Right renal pelvis (tissue), 4 donors: ENCODE results near the gene GGTA1. TPM values are rescaled to one million over a fixed set of nuclear protein-coding genes. Genes with fewer than 3 reads are reported as not detected.
"Not testable (repeated sequence)": the region's sequence is repeated elsewhere in the genome, so short reads cannot be mapped to it uniquely, and the experiment has no call there.

ENCODE experiments used
- DNase-seq, 4 donors: peaks; one replicate each; pipeline ENCODE4 v3.0.0-alpha.2; 2013; ENCODE audit warnings: low read depth in 4 of 4, low spot score in 3 of 4, missing footprints in 1 of 4
- polyA plus RNA-seq, 4 donors: library from polyadenylated mRNA; unstranded; fragments of 120-200 nt; gene quantifications; one replicate each; pipeline ENCODE4 v1.2.1, GENCODE V29; 2013; ENCODE audit not compliant: insufficient read length in 4 of 4

Gene GGTA1
- 1 to 10 TPM; 3.9 to 6.7 (median 6.6) TPM for polyA plus RNA-seq

DNA sequence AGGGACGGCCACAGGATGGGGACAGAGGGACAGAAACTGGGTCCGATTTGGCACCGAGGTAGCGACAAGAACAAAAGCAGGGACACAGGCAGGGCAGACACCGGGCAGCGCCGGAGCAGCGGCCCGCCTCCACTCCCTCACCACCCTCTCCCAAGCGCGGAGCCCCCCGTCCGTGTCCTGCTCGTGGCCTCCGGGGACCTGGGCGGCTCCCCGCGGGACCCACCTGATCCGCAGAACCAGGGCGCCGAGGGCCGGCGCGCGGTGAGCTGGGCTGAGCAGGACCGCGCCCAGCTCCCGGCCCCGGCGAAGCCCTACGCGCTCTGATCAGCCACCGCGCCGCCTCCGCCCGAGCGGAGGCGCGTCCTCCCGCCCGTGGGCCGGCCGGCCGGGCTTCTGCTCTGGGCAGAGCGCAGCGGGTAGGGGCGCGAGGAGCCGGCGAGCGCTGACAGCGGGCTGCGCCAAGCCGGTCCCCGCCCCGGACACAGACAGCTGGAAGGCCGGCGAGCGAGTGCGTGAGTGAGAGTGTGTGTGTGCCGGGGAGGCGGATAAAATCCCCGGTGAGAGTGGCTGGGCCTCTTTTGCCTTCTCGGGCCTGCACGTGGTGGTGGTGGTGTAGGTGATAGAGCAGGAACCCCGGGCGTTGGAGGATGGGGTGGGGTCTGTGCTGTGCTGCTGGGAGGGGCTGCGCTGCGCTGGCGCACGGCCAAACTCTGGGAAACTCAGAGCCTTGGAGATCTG is at the start of gene GGTA1:
Gene GGTA1, minus strand, starts transcription at position 418 of the 738 bp plus-strand sequence. CDS start 31,922 bp downstream, outside the sequence.
- peak in 2 of 4 donors; percentile 50 to 56 for DNase-seq

DNA sequence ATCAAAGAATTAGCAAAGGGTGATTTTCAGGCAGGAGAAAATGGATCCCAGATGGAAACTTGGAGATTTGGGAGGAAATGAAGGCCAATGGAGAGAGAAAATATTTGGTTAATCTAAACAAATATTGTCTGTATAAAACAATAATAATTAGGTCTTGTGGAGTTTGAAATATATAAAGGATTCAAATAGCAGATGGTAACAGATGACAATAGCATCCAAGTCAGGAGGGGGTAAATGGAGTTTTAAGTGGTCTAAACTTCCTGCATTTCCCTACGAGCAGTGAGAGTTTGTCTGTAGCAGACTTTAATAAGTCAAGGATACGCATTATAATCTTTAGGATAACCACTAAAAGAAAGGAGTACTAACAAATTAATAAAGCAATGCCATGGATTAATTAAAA is 49.0 kb upstream of the GGTA1 start:
- no peak for DNase-seq

DNA sequence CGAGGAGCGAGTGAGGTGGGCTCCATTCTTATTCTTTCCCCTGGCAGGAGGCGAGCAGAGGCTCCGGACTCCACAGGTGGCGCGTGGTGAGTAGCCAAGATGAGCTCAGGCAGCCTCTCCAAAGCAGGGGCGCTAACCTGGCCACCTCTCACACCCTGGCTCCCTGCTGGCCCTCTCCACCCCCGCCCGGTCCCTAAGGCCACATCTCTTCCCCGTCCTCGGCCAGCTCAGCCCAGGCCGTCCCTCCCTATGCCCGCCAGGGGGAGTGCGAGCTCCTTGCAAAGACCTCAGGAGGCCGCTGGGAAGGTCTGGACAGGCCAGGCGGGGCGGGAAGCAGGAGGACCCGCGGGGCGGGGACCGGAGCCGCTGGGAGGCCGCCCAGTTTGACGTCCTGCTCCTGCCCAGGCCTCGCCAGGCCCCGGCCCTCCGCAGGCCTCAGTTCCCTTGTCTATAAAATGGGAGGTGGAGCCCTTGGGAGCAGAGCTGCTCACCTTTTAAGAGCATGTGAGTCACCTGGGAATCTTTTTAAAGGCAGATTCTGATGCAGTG is 46.3 kb upstream of the GGTA1 start:
- peak; percentile 88 to 94 (median 91) for DNase-seq

DNA sequence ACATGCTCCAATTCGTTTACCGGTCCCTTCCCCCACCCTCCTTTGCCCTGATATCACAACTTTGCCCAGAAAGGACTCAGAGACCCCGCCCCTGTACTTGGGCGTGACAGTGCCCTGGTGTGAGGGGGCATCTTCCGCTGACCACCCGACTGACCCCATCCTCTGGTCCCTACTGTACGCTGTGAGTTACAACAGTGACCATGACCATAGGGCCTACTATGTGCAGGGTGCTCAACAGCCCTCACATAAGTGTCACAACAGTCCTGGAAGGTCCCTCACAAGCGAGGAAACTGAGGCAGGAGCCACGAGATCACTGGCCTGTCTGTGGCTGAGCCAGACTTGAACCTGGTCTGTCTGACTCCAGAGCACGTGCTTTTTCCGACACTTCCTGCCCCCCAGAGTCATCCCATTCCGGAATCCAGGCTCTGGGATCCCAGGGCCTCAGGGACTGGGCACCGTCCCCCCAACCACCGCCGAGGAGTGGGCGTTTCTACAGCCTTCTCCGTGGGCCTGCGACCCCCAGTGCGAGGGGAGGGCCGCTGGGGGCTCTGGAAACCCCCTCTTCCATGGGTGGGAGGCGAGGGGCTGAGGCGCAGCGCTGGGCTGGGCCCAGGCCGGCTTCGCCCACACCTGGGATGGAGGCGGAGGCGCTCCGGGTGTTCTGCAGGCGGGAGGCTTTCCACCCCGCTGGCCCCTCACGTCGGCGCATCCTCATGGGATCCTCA is 45.7 kb upstream of the GGTA1 start:
- DNase-seq: no peak

DNA sequence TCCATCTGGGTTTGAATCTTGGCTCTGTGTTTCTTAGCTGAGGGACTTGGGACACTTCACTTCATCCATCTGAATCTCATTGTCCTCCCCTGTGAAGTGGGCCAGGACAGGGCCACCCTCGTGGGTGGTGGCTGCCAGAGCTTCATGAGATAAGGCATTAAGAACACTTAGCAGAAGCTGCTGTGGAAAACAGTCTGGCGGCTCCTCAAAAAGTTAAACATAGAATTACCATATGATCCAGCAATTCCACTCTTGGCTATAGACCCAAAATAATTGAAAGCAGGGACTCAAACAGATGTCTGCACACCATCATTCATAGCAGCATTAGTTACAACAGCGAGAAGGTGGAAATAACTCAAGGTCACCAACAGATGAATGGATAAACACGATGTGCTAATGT is 42.4 kb upstream of the GGTA1 start:
- DNase-seq: no peak

DNA sequence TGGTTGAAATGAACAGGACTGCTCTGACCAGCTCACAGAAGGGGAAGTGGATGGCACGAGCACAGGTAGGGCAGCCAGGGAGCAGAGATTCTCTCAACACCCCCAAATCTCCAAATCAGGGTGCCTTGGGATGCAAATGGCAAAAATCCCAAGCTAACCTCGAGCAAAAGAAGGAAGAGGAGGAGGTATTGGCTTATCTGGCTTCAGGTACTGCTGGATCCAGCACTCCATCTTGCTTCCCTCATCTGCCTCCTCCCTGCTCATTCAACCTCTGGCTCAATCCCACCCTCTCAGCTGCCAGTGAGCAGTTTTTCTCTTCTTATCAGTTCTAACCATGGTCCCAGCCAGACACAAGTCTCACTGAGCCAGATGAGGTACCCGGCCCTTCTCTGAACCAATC is 41.6 kb upstream of the GGTA1 start:
- DNase-seq: no peak

DNA sequence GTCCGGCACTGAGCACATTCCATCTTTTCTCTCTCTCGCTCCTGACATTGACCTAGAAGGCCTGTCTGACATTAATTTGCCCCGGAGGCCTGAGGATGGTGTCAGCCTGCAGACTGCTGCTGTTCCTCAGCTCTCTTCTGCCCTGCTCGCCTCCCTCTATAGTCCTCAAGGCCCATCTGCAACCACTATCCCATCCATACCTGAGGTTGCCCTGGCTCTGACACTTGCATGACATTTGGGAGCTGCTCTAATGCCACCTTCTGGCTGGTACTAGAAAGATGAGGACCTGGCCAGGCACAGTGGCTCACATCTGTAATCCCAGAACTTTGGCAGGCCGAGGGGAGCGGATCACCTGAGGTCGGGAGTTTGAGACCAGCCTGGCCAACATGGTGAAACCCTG is 38.6 kb upstream of the GGTA1 start:
- DNase-seq: no peak

DNA sequence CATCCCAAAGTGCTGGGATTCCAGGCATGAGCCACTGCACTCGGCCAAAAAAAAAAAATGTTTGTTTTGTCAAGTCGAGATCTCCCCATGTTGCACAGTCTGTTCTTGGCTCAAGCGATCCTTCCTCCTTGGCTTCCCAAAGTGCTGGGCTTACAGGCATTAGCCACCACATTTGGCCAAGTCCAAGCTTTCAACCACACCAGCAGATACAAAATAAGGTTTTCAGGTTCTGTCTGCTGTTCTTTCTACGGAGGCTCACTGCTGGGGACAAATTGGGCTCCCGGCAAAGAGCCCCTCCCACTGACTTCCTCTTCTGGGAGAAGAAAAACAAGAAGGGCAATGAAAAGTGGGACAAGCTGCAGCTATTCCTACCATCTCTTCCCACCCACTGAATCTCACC is 37.6 kb upstream of the GGTA1 start:
- DNase-seq: no peak

DNA sequence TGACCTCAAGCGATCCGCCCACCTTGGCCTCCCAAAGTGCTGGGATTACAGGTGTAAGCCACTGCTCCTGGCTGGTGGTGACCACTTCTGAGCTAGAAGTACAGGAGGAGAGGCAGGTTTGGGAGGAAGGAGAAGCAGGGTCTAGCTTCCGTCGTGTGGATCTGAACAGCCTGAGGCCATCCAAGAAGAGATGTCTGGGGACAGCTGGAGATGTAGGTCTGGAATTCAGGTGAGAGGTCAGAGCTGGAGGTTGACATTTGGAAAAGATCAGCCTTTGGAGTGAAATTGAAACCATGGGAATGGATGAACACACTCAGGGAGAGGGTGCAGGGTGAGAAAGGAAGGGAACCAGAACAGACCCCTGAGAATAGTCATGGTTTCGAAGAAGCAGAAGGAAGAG is 33.2 kb upstream of the GGTA1 start:
- no peak for DNase-seq

DNA sequence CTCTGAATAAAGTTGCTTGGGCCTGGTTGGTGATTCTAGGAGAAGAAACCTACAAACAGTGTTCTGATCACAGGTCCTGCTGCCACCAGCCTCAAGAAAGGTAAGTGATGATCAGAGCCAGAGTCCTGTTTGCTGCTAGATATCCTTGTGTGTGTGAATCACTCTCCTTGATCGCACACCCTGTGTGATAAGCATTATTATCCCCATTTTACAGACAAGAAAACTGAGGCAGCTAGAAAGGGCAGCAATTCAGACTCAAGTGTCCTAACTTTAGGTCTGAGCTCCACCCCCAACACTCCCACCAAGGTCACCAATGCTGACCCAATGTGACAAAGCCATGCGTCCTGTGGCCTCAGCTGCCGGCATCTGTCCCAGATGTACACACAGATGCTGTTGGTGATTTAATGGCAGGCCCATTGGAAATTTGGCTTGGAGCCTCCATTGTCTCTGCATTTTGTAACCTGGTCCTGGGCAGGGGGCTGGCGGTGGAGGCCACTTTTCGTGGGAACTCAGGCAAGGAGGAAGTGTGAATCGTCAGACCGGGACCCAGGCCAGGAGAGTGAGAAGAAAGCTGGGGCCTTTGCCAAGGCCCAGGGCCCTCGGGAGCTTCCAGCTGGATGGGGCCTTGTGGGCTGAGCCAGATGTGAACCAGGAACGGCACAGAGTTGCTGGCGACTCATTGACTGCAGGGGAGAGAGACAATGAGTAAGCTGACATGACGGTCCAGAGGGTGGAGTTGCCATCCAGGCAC is 29.8 kb upstream of the GGTA1 start:
- peak; percentile 51 to 63 (median 60) for DNase-seq

DNA sequence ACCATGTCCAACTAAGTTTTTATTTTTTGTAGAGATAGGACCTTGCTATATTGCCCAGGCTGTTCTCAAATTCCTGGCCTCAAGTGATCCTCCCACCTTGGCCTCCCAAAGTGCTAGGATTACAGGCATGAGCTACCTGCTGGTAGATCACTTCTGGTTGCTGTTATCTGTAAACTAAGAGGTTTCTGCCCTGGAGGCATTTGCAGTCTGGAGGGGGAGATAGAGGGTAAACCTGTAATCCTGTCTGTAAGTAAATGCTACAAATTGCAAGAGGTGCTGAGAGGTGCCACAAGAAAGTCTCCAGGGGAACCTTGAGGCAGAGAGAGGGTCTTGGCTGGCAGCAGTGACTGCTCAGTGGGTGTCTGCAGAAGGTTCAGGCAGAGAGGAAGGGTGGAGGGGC is 29.0 kb upstream of the GGTA1 start:
- no peak for DNase-seq

DNA sequence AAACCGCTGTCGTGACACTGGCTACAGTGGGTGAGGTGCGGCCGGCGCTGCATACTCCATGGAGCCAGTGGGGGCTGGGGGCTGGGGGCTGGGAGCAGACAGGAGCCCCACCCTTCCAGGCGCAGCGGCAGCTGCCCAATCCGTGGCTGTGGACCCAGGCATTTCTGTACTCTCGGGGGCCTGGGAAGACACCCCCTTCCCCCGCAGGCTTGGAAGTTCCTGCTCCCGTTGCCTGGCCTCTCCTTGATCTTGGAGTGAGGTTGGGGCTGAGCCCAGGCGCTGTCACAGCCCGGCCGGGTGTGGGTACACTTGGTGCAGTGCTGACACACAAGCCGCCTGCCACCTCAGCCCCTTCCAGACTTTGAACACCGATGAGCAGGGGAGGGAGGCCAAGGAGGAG is 27.7 kb upstream of the GGTA1 start:
- DNase-seq: no peak

DNA sequence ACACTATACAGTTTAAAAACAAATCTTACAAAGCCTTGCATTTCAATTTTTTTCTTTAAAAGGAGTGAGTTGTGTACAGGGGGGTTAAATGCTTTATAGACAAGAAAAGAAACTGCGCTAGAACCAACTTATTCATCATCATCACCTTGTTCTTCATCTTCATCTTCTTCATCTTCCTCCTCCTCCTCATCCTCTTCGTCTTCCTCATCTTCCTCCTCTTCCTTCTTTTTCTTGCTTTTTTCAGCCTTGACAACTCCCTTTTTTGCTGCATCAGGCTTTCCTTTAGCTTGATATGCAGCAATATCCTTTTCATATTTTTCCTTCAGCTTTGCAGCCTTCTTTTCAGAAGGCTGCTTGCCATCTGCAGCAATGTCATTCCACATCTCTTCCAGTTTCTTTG is 20.0 kb upstream of the GGTA1 start:
- DNase-seq: not testable (repeated sequence)

DNA sequence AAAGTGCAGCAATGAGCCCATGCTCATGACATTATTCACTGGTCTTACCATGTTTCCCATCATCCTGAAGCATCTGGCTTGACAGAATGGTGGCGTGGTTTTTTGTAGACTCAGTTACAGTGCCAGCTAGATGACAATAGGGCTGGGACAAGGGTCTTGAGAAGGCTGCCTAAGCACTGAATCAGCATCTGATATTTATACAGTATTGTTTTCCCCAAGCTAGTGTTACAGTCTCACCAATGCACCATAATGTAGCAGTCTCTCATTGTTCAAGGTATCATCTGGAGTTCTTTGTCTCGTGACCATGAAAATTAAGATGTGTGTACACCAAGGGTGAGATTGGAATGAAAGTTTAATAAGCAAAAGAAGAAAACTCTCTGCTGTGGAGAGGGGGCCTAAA is 19.0 kb upstream of the GGTA1 start:
- no peak for DNase-seq

DNA sequence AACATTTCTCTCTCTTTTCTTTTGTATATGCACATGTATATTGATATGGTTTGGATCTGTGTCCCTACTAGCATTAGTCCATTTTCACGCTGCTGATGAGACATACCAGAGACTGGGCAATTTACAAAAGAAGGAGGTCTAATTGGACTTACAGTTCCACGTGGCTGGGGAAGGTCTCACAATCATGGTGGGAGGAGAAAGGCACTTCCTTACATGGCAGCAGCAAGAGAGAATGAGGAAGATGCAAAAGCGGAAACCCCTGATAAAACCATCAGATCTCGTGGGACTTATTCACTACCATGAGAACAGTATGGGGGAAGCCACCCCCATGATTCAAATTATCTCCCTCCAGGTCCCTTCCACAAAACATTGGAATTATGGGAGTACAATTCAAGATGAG is 13.5 kb upstream of the GGTA1 start:
- not testable (repeated sequence) for DNase-seq

DNA sequence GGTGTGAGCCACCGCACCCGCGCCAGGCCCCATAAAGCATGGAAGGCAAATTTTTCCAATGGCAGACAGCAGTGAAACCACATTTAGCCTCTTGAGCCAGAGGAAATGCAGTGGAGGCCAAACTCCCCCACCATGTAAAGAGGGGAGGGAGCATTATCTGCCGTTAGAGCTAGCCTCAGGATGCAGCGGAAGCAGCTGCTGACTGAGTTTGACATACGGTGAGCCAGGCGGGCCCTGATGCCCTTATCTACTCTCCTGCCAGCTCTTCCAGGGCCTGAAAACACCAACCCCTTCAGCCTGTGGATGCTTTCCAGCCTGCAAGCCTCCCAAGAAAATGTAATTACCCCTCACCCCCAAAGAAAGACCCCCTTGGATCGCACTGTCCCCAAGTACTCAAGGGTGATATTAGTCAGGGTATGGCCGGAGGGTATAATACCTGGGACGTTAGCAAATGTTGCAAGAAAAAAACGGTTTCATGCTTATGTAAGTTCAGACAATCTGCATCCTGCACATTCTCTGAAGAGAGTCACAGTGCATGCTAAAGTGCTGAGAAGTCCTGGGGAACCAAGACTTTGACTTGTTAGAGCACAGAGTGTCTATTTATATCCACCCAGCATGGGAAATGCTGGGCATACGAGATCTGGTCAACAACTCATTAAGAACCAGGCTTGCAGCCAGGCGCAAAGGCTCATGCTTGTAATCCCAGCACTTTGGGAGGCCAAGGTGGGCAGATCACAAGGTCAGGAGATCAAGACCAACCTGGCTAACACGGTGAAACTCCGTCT is 11.3 kb upstream of the GGTA1 start:
- DNase-seq: no peak

DNA sequence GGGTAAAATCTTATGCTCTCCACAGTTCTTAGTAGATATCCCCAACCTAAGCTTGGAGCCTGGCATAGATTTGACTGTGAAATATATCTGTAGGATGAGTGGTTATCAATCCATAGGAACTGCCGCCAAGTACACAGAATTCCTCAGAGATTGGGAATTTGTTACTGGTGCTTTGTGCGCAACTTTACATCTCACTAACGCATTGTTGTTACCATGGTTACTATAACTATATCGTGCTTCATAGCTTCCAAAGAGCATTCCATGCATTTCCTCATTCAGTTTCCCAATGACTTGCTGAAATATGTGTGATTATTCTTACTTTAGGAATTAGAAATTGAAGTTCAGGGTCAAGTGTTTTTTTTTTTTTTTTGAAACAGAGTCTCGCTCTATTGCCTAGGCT is 9.5 kb upstream of the GGTA1 start:
- no peak for DNase-seq

DNA sequence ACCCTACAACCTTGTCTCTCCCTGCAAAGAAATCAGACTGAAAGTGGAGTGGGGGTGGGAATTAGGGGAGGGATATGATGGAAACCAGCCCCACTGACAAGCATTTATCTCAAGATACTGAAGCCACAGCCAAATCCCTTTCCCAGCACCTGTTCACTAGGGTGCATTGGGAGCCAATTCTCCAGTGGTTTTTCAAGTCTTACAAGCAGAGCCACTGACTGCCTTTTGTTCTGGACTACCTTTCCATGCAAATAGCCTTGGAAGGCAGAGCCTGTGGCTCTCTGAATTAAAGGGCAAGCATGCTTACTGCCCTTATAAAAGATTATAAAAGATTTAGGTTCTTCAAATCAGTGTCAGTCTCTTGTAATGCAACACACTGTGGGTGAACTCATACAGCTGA is 8.8 kb upstream of the GGTA1 start:
- DNase-seq: no peak

DNA sequence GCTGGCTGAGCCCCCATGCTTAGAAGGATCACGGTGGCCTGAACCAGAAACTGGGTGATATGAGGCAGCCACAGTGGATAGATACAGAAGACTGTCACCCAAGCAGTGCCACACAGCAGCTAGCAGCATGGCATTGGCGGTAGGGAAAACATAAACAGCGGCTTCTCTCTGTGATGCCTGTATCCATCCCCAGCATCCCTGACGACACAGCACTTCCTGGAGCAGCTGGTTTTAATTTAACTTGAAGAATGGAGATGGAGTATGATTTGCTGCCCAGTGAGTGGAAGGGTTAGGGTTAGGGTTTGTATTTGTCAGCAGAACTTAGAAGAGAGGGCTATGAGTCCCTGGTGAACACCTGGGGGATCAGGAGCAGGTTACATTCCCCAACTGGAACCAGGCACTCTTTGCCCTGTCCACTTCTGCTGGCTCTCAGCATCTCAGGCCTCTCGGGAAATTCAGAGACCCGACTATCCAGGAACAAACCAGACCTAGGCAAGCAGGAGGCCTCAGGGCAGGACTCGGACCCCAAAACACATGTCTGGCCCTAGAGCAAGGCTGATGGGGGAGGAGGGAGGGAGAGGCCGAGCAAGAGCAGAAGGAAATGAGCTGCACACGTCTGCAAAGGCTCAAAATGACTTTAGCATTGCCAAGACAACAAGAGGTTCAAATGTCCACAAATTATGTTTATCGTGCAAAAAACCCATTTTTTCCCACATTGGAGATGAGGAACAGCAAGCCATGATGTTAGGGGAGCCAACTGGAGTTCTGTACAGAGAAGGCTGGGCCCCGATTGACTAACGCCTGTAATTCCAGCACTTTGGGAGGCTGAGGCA is 6.5 kb upstream of the GGTA1 start:
- DNase-seq: no peak

DNA sequence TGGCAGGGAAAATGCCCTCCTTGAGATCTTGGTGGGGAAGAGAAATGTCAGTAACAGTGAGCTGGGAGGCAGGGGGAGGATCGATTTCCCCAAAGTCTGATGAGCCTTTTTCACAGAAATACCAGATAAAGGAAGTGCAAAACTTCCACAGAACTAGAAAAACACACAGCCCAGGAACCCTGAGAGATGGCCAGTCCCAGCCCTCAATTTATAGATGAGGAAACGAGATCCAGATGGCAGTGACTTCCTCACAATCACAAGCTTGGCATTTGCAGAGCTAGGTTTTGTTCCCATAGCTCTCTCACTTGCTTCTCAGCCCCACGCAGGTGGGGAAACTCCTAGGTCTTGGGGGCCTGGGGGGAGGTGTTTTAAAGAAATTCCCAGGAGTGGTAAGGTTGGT is 3.8 kb upstream of the GGTA1 start:
- DNase-seq: no peak
